ENCODE measurements around the gene VPS72.
A peak's percentile ranks its signal among the peaks of the same experiment; 100 is the strongest.

VPS72 gene

DNA sequence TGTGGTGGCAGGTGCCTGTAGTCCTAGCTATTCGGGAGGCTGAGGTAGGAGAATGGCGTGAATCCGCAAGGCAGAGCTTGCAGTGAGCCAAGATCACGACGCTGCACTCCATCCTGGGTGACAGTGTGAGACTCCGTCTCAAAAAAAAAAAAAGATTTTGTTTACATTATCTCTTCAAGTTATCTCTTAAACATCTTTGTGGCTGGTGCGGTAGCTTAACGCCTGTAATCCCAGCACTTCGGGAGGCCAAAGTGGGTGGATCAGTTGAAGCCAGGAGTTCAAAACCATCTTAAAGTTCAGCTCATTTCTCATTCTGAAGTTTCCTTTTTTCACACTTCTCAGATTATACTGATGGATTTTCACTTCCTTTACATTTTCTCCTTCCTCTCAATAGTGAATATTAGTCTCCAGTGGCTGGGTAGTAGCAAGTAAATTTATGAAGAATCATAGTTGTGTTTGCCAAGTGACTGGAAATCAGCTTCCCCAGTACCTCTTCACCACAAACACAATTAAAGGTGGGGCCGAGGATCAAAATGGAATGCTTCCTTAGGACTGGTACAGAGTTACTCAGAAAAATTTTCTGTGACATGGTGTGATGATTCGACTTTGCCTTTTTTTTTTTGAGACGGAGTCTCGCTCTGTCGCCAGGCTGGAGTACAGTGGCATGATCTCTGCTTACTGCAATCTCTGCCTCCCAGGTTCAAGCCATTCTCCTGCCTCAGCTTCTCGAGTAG lies 22.1 kb upstream of the VPS72 start:
- ChIA-PET CTCF (interaction anchor here (0.6 to 1.0 kb wide), 2 partner anchors 10 to 40 kb away, joined by 3 read pairs; no protein-coding TSS in a partner anchor), POLR2A (interaction anchor here (0.6 to 1.6 kb wide), 5 partner anchors 12 to 204 kb away, joined by 3 to 7 read pairs (median 4); partner anchors contain the start of genes PRUNE1 and ZNF687)
- H3K4me3 ChIP-seq (ENCODE audit: low read depth, low read length): no peak overlapping the region
- 0 out of 2 replicates have a peak overlapping the region, but pooled peaks have one; percentile 14 for H3K27ac ChIP-seq (ENCODE audit: extremely low read depth, low read depth, low read length)
- H3K4me1 ChIP-seq (ENCODE audit: control insufficient read depth, insufficient read depth, low read length): peaks cover 4% of the 10 kb centered on the region
- H3K36me3 ChIP-seq (ENCODE audit: control insufficient read depth in 2 of 2, insufficient read depth in 1 of 2, low read length in 2 of 2): peaks cover 34 to 39% of the 10 kb centered on the region in 2 experiments; a peak in 2 of 3 replicates
- H3K9me3 ChIP-seq (ENCODE audit: control insufficient read depth, insufficient read depth, low read depth, low read length): no peaks in the 10 kb centered on the region
- TF ChIP-seq PRDM2 (tag by site-specific recombination; IDR thresholded peaks at IDR 0.05; ENCODE audit: borderline replicate concordance): no peak
- no peak for TF ChIP-seq PATZ1 (tag by site-specific recombination; IDR thresholded peaks at IDR 0.05)
- TF ChIP-seq FEZF1 (tag by site-specific recombination; IDR thresholded peaks at IDR 0.05): no peak
- TF ChIP-seq WT1 (tag by site-specific recombination; IDR thresholded peaks at IDR 0.05): peak; percentile 33; the same call in 1 of the 2 replicates
- no peak for TF ChIP-seq ZNF146 (tag by site-specific recombination; IDR thresholded peaks at IDR 0.05)
- TF ChIP-seq ZEB2 (tag by site-specific recombination; IDR thresholded peaks at IDR 0.05): 0 out of 2 replicates have a peak, but pooled peaks have one; percentile 22
- no peak for TF ChIP-seq ELK4 (IDR thresholded peaks at IDR 0.05; ENCODE audit: borderline replicate concordance, low read depth, low read length)
- no peak for TF ChIP-seq ZNF10 (tag by site-specific recombination; IDR thresholded peaks at IDR 0.05)
- no peak for TF ChIP-seq ZNF530 (tag by site-specific recombination; IDR thresholded peaks at IDR 0.05; ENCODE audit: low read depth)
- TF ChIP-seq REPIN1 (tag by site-specific recombination; IDR thresholded peaks at IDR 0.05; ENCODE audit: low read depth): no peak
- TF ChIP-seq ZNF654 (tag by site-specific recombination; IDR thresholded peaks at IDR 0.05; ENCODE audit: low read depth): no peak
- no peak for TF ChIP-seq HOXD13 (CRISPR knock-in tag; IDR thresholded peaks at IDR 0.05; ENCODE audit: borderline replicate concordance)
- TF ChIP-seq, protein P1, sequence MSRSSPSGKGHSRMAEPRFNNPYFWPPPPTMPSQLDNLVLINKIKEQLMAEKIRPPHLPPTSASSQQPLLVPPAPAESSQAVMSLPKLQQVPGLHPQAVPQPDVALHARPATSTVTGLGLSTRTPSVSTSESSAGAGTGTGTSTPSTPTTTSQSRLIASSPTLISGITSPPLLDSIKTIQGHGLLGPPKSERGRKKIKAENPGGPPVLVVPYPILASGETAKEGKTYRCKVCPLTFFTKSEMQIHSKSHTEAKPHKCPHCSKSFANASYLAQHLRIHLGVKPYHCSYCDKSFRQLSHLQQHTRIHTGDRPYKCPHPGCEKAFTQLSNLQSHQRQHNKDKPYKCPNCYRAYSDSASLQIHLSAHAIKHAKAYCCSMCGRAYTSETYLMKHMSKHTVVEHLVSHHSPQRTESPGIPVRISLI (tag by site-specific recombination; IDR thresholded peaks at IDR 0.05): no peak
- TF ChIP-seq ZNF2 (tag by site-specific recombination; IDR thresholded peaks at IDR 0.05): no peak
- peak; percentile 60 for TF ChIP-seq PRDM1 (tag by site-specific recombination; IDR thresholded peaks at IDR 0.05)
- no peak for TF ChIP-seq ZNF585B (tag by site-specific recombination; IDR thresholded peaks at IDR 0.05)
- TF ChIP-seq SP7 (tag by site-specific recombination; IDR thresholded peaks at IDR 0.05): peak; percentile 59
- no peak for TF ChIP-seq SETDB1 (IDR thresholded peaks at IDR 0.05; ENCODE audit: insufficient read length, low read length)
- TF ChIP-seq ATF2 (tag by site-specific recombination; IDR thresholded peaks at IDR 0.05; ENCODE audit: low read depth): no peak
- TF ChIP-seq ZNF157 (tag by site-specific recombination; IDR thresholded peaks at IDR 0.05): no peak
- no peak for TF ChIP-seq SP2 (tag by site-specific recombination; IDR thresholded peaks at IDR 0.05)
- TF ChIP-seq, protein P2, sequence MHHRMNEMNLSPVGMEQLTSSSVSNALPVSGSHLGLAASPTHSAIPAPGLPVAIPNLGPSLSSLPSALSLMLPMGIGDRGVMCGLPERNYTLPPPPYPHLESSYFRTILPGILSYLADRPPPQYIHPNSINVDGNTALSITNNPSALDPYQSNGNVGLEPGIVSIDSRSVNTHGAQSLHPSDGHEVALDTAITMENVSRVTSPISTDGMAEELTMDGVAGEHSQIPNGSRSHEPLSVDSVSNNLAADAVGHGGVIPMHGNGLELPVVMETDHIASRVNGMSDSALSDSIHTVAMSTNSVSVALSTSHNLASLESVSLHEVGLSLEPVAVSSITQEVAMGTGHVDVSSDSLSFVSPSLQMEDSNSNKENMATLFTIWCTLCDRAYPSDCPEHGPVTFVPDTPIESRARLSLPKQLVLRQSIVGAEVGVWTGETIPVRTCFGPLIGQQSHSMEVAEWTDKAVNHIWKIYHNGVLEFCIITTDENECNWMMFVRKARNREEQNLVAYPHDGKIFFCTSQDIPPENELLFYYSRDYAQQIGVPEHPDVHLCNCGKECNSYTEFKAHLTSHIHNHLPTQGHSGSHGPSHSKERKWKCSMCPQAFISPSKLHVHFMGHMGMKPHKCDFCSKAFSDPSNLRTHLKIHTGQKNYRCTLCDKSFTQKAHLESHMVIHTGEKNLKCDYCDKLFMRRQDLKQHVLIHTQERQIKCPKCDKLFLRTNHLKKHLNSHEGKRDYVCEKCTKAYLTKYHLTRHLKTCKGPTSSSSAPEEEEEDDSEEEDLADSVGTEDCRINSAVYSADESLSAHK (tag by site-specific recombination; IDR thresholded peaks at IDR 0.05): no peak
- no peak for TF ChIP-seq SP3 (tag by site-specific recombination; IDR thresholded peaks at IDR 0.05)
